ENCODE measurements around the gene NF1.

DNA sequence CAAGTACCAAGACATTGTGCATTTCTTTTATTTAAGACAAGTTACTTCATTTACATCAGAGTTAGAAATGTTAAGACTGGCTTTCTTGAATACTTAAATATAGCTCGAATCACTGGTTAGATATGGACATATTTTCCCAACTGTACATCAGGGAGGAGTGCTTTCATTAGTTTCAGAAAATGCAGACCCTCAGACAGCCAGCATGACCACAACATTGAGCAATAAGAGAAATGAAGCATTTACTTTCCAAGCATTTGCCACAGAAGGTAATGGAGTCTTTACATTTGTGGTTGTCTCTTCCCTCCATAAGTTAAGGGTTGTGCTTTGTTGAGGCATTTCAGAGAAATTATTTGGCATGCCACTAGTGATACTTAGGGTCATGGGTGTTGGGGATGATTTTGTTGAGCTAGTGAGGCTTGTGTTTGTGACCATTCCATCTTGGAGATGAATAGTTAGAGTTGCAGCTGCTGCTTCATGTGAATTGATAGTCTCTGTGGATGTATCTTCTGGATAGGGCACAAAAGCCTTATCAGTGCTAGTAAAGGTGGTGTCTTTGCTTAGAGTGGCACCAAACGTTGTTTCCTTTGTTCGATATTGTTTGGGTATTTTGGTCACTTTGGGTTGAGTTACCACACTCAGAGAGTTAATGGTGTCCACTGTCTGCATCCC, 200.2 kb downstream of the NF1 start:
- TF ChIP-seq ZNF121 (tag by site-specific recombination; IDR thresholded peaks at IDR 0.05): no peak
- no peak for TF ChIP-seq KLF9 (tag by site-specific recombination; IDR thresholded peaks at IDR 0.05; ENCODE audit: low read depth)
- TF ChIP-seq, protein P1, sequence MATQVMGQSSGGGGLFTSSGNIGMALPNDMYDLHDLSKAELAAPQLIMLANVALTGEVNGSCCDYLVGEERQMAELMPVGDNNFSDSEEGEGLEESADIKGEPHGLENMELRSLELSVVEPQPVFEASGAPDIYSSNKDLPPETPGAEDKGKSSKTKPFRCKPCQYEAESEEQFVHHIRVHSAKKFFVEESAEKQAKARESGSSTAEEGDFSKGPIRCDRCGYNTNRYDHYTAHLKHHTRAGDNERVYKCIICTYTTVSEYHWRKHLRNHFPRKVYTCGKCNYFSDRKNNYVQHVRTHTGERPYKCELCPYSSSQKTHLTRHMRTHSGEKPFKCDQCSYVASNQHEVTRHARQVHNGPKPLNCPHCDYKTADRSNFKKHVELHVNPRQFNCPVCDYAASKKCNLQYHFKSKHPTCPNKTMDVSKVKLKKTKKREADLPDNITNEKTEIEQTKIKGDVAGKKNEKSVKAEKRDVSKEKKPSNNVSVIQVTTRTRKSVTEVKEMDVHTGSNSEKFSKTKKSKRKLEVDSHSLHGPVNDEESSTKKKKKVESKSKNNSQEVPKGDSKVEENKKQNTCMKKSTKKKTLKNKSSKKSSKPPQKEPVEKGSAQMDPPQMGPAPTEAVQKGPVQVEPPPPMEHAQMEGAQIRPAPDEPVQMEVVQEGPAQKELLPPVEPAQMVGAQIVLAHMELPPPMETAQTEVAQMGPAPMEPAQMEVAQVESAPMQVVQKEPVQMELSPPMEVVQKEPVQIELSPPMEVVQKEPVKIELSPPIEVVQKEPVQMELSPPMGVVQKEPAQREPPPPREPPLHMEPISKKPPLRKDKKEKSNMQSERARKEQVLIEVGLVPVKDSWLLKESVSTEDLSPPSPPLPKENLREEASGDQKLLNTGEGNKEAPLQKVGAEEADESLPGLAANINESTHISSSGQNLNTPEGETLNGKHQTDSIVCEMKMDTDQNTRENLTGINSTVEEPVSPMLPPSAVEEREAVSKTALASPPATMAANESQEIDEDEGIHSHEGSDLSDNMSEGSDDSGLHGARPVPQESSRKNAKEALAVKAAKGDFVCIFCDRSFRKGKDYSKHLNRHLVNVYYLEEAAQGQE (tag by site-specific recombination; IDR thresholded peaks at IDR 0.05): no peak
- TF ChIP-seq HOXD13 (CRISPR knock-in tag; IDR thresholded peaks at IDR 0.05; ENCODE audit: borderline replicate concordance): no peak
- no peak for TF ChIP-seq ZNF639 (tag by site-specific recombination; IDR thresholded peaks at IDR 0.05)
- TF ChIP-seq ZBTB7A (tag by site-specific recombination; IDR thresholded peaks at IDR 0.05; ENCODE audit: low read depth): no peak
- TF ChIP-seq, protein P2, sequence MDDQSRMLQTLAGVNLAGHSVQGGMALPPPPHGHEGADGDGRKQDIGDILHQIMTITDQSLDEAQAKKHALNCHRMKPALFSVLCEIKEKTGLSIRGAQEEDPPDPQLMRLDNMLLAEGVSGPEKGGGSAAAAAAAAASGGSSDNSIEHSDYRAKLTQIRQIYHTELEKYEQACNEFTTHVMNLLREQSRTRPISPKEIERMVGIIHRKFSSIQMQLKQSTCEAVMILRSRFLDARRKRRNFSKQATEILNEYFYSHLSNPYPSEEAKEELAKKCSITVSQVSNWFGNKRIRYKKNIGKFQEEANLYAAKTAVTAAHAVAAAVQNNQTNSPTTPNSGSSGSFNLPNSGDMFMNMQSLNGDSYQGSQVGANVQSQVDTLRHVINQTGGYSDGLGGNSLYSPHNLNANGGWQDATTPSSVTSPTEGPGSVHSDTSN (CRISPR knock-in tag; IDR thresholded peaks at IDR 0.05): no peak
- TF ChIP-seq, protein P3, sequence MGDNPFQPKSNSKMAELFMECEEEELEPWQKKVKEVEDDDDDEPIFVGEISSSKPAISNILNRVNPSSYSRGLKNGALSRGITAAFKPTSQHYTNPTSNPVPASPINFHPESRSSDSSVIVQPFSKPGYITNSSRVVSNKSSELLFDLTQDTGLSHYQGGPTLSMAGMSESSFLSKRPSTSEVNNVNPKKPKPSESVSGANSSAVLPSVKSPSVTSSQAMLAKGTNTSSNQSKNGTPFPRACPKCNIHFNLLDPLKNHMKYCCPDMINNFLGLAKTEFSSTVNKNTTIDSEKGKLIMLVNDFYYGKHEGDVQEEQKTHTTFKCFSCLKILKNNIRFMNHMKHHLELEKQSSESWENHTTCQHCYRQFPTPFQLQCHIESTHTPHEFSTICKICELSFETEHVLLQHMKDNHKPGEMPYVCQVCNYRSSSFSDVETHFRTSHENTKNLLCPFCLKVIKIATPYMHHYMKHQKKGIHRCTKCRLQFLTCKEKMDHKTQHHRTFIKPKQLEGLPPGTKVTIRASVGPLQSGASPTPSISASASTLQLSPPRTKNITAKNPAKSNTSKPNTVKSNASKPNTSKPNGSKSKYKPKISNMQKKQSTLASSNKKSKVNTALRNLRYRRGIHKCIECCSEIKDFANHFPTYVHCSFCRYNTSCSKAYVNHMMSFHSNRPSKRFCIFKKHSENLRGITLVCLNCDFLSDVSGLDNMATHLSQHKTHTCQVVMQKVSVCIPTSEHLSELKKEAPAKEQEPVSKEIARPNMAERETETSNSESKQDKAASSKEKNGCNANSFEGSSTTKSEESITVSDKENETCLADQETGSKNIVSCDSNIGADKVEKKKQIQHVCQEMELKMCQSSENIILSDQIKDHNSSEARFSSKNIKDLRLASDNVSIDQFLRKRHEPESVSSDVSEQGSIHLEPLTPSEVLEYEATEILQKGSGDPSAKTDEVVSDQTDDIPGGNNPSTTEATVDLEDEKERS (tag by site-specific recombination; IDR thresholded peaks at IDR 0.05): no peak

Data from HEK293 (cell line).